NCI-H1930 (cell line): ENCODE results near the gene KLF6.

Experiments
- DNase-seq, 2 experiments: peaks; one replicate each; lab custom pipeline; 2025; lab: John Stamatoyannopoulos, UW

The KLF6 gene

DNA sequence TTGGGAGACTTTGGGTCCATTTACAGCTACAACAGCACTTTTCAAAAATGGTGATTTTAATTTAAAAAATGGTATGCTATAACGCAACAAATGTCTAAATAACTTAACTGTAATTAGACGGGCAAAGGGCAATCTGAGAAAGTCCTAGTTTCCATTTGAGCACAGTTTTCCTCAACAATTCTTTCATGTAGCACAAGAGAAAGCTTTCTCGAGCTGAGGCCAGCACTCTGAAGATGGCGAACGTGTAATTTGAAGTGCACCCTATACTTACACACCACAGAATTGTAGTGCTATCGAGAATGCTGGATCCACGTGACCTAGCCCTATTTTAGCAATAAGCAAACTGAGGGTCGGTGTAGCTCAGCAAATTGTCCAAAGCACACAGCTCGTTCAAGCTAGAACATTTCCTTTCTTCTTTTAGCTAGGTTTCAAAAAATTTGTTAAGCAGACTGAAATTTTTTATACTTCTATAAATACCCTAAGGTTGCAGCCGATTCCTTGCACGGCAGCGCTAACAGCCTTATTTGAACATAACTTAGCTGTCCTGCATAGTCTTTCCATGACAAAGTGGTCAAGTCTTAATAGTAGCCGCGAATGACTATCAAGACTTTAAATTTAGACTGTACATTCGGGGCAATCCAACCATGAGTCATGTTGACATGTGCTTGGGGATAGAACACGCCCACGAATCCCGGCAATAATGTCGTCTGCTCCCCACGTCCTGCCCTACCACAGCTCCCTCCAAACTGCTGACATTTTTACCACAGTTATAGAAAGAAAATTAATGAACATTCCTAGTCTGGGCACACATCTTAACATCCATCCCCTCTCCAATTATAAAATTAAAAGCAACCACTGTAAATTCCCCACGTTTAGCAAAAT, 10.0 kb downstream of the KLF6 start:
- no peak for DNase-seq

DNA sequence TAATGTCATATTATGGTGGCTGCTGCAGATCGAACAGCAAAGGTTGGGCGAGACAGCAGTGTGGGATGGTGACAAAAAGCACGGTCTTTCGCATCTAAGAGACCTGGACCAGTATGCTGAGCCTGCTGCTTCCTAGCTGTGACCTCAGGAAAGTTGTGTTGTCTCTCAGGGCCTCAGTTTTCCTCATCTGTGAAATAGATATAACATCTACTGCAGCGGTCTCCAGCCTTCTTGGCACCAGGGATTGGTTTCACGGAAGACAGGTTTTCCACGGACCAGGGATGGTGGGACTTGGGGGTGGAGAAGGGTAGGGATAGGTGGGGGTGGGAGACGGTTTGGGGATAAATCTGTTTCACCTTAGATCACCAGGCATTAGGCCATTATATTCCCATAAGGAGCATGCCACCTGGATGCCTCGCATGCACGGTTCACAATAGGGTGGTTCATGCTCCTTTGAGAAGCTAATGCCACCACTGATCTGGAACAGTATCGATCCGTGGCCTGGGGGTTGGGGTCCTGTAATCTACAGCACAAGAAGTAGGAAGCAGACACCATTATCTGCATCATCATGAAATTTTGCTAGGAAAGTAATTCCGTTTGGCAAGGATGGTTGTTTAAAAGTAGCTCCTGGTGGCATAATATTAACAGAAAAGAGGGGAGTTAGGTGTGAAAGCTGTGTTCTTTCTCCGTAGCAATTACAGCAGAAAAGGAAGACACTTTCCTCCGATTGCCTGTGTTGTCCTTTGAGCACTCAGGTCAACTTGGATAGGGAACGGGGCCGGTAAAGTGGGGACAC, 10.8 kb downstream of the KLF6 start:
- DNase-seq: no peak

DNA sequence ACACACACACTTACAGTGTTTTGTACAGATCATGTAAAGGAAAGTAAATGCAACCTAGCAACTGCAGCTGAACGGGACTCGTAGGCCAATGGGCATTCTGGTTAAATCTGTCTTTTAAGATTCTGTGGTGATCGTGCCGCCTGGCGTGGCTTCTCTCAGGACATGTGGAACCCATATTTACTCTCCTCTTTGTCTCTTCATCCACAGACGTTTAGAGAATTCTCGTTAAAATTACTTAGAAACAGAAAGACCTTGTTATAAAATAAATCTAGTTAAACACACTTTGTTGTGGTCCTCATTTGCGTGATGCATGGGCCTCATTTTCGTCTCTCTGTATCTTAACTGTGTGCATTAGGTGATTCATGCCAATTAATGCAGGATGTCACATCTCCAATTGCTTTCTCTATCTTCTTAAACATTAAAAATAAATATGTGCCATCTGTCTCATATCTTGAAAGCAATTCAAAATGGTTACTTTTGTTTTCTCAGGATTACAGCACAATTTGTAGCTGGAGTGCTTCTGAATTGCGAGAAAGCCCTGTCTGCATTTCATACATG, 11.5 kb downstream of the KLF6 start:
- no peak for DNase-seq

DNA sequence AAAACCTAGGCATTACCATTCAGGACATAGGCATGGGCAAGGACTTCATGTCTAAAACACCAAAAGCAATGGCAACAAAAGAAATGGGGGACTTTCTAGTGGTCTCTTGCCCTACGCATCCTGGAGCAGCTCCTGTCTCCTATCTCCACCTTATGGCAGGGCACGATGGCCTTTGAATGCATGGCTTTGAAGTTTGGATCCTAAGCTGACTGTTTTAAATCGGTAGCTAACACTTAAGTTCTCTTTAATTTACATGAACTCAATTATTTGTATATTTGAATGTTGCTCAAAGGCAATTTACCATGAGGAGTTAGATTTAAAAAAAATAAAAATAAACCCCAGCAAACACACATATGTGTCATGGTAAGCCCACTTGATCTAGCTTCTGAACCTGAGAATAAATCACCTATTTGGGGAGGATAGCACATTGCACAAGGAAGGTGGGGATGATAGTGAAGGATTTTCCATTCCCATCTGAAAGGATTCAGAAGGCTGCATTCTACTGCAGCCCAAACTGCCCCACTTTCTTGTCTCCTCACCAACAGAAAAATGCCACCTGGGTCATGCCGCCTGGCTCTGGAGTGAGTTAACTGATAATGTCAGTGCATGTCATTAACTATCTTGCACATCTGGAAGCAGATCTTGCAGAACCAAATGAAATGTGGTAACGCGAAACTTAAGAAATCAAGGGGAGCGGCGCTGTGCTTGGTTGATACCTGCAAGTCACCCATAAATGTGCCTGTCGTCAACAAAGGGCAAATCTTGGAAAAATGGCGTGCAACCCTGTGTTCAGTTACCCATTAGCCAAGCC, 12.4 kb downstream of the KLF6 start:
- DNase-seq: no peak

DNA sequence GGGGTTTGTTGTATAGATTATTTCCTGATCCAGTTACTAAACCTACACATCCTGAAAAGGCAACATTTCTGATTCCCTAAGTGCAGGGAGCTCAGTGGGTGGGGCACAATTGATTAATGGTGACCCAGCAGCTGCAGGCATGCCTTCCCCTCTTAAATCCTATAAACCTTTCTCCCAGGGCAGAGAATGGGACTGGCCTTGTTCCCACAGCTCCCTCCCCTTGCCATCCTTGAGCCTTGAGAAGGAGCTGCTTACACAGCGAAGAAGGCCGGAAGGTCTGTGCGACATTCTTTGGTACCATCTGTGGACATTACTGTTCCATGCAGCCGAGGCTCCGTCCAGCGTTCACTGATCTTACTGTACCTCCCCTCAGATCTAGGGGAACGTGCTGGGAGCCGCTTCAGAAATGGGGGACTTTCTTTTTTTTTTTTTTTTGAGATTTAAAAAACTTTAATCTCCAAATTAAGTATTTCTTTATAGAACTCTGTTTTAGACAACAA, 14.3 kb downstream of the KLF6 start:
- DNase-seq: no peak

DNA sequence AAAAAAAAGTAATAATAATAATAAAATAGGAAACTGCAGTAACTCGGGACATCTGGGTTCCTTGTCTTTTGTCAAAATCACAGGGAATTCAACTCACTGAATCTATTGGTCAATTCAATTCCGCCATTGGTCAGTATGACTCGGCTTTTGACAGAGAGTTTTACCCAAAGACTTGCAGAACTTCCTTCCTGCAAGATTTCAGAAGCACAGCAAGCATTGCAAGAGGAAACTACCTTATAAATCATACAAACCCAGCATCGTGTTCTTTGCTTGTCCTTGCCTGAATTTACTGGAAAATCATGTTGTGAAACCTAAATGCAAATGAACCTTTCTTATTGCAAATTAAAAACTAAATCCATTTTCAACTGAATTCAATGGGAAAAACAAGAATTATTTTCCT, 15.5 kb downstream of the KLF6 start:
- DNase-seq: no peak

DNA sequence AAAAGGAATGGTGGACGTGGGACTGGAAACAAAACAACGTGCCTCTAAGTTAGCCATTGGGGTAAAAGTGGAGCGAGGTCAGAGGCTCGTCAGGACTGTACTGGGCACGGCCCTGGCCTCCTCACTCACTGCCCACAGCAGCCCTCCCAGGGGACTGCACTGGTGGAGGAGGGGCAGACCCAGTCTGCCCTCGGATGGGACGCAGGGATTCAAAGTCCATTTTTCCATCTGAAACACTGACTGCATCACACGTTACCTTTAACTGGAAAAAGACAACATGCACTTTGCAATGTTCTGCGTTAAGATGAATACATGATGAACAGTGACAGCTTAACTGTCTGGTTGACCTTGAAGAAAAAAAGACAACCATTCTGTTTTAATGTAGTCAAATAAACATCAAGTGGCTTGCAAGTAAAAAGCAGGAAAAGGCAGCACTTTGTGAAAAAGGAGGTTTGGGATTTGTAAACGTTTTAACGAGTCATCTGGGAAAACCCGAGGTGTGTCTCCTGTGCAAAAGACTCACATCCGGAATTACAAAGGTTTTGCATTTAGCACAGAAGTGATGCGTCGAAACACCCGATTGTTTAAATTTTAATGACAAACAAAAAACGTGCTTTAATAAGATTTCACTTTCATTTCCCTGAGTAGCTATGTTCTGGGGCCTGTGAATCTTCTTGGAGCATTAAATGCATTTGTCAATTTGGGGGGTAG, 18.8 kb downstream of the KLF6 start:
- DNase-seq: no peak

DNA sequence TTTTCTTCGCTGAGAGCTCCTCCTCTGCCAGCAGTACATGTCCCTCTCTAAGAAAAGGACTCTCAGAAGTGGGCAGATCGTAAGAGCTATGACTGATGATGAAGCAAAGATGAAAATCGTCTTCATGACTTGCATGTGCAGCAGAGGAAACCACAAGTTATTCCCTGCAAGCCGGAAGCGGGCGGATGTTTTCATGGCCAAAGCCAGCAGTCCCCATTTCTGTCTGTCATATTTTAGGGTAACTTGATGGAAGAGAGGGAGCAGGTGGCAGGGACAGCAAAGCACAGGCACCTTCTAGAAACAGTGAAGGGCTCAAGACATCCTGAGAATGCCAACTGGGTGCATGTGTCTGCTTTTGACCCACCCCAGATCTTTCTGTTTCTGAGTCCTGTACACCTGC, 19.9 kb downstream of the KLF6 start:
- no peak for DNase-seq

DNA sequence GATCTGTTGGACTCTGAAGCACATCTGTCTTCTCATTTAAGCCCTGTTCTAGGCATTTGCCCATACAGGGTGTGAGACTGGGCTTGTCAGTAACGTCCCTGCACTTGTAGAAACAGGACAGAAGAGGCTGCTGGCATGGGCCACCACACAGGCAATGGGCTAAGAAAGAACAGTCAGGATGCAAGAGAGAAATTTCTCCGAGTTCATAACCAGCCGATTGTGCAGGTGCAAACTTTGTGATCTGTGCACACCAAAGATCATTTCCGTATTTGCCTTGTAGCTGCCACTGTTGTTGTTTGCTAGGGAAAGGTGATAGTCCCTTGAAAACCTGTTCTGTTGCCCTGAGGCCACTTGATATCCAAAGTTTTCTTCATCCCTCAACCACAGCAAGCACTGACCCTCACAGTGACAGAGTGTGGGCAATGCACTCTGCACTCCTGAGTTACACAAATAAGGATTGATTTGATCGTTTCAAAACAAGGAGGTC, 20.3 kb downstream of the KLF6 start:
- DNase-seq: no peak

DNA sequence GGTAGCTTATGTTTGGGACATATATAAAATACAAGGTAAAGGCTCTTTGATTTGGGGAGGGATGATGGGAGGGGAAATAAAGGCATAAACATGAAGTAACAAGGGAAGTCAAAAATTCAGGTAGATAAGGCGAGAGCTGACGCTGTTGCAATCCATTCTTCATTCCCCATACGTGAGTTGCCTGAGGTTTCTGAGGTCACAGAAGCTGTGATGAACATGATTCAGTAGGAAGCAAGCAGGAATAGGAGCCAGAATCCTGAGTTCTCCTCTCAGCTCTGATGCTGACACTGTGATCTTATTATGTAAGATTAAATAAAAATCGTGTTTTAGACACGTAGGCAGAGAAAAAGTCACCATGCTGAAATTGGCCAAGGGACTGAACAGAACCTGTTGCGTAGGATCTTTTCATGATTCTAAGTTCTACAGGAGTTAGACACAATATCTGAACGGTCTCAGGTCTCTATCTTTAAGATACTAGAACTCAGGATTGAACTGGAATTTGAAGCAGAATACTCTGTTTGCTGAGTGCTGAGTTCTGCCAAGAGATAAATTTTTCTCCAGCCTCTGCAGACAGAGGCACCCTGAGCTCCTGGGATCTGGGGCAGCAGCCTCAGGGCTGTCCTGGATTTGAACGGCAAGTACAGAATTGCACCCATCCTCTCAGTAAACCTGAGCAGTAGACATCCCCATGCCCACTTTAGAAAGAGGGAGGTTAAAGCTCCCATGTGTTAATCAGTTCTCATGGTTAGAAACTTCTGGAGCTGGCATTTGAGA, 21.0 kb downstream of the KLF6 start:
- no peak for DNase-seq

DNA sequence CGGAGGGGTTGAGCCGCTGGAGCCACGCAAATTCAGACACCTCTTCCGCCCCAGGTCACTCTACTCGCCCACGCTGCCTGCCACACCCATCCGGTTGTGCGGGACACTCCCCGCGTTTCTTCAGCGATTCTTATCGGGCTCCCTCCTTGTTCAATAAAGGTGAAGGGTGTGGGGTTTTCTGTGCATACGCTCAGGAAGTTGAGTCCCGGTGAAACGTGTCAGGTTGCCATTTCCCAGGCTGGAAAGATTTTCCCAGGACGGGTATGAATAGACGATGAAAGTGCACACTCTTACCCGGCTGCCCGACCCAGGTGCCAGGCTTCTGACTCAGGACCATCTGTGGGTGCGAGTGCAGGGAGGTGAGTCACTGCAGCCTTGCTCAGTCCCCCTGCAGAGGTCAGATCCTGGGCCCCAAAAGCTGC, 22.0 kb downstream of the KLF6 start:
- no peak for DNase-seq

DNA sequence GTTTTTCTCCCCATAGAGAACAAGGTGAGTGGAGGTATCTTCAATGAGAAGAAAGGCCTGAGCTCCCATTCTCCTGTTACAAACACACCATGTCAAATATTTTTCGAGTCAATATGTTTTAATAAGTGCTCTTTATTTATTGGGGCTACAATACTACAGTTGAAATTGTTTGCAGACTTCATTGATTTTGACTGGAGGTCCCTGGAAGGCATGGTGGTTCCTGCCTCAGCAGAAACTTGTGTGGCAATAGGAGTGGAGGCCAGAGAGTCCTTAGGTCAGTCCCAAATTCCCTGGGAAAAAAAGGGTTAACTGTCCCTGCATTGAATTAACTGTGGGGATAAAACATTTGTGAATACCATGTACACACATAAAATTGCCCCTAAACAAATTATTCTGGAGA, 22.7 kb downstream of the KLF6 start:
- no peak for DNase-seq

DNA sequence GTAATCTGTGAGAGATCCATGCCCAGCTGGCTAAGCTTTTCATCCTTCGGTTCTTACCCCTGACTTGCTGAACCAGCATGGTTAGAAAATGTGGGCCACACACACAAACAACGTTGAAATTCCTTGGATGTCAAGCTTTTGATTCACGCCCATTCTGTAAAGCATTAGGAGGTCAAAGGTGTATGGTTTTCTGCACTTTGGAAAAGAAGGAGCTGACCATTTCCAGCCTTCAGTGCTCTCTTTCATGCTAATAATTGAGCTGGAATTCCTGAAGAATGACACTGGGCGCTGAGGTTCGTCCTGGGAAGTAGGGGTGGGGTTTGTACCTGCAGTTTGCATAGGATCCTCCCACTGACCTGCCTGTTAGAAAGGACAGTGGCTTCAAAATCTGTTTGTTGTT, 23.1 kb downstream of the KLF6 start:
- no peak for DNase-seq

DNA sequence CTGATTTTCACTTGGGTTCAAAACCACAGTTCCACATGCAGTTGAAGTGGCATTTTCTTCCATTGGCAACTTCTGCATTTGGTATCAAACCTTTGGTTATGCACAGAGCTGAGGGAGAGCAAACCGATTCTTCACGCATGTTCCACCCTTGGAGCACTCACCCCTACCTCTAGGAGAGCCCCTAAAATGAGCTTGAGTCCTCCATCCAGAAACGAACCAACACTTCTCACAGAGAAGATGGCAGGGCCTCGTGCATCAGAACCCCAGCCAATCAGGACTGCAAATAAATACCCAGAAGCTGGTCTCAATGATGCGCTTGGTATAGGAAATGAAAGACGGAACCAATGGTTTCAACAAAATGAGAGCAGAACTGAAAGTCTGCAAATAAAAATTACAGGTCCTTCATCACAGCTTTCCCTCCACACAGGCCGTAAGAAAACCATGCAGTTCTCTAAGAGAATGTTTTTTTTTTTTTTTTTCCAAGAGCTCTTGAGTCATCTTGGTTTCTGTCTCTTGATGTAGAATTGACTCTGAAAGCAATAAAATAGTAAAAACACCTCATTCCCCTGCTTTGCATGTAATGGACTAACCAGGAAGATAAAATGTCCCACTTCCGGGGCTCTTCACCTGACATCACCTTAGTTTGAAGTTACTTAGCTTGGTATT, 23.9 kb downstream of the KLF6 start:
- no peak for DNase-seq

DNA sequence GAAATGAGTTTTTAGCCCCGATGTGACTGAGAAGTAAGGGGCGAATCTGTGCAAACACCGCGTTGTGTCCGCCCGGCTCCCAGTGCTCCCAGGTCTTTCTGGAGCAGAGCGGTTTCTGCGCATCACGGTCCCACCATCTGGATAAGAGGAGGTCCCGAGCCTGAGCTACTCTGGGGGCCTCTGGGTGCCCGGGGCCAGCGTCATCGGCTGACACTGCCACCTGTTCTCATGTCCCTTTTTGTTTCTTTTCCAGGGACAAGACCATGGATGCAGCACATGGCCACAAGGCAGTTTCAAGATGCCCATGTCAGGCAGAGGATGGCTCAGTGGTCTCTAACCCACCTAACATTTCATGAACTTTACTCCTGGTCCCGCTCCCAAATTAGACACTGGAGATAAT, 24.9 kb downstream of the KLF6 start:
- DNase-seq: no peak

DNA sequence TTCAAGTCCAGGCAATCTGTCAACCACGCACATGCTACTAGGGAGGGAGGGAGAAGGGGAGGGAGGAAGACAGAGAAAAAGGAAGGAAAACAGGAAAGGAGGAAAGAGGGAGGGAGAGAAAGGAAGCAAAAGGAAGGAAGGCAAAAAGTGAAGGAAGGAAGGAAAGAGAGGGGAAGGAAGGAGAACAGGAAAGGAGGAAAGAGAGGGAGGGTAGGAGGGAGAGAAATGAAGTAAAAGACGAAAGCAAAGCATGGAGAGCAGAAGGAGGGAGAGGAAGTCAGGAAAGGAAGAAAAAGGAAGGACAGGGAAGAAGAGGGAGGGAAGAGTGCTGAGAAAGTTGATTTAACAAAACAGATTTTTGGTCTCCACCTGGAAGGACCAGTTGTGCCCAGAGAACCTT, 25.6 kb downstream of the KLF6 start:
- DNase-seq: no peak

DNA sequence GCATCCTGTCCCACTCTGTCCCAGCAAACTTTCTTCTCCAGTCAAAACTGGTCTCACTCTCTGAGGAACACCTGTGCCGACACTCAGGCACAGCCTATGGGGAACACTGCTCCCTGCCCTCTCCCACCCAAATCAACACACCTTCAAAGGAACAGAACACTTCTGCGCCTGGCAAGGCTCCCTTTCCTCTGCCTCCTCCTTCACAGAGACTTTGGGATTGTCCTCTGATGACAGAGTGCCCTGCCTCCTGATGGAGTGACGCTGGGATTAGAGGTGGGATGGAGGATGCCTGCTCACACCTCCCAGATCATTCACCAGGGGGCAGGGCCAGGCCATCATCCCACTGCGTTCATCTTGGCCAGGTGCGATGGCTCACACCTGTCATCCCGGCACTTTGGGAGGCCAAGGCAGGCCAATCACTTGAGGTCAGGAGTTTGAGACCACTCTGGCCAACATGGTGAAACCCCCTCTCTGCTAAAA, 26.5 kb downstream of the KLF6 start:
- no peak for DNase-seq

DNA sequence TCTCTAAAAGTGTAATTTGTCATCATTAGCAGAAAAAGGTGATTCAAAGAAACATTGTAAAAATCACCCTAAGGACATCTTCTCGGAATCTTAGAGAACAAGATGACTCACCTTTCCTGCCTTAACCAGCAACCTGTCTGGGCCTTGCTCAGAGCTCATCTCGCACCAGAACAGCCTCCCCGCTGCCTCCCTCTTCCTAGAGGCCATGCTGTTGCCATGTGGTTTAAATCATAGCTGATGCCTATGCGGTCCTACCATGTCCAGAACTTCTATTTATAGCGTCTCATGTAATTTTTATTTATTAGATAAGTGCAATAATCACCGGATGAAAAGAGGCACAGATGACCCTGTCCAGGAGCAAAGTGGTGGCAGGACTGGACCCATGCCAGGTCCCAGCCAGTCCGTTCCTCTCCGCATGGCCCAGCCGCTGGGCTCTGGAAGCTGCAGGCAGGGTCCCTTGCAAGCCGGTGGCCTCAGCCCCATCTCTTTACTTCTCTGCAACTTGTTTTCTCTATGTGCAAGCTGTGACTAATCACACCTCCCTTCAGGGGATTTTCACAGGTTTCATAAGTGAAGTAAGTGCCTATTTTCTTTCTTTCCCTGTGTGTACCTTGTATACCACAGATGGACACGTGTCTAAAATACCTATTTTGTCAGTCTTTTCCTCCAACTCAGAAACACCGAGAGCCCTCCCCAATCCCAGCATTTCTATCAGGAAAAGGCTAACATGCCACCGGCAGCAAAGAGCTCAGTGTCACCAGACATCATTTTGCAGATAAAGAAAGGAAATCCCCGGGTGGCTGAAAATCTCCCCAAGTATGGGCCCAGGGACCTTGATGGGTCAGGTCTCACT, 27.1 kb downstream of the KLF6 start:
- no peak for DNase-seq

DNA sequence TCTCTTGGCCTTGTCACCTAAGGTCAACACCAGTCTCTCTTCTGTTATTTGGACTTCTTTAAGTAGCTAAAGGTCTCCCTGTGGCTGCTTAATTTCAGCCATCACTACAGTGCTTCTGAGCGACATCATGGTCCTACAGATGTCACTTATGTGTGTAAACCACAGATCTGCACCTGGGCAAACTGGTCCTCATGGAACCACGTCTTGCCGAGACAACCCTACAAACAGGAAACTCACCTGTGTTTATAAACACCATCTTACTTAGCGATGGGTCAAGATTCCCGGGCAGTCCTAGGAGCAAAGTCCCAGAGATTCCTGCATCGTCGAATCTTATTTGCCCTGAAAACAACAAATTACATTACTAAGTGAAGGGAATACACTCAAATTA, 27.8 kb downstream of the KLF6 start:
- no peak for DNase-seq
